A549 (cell line): ENCODE data around the gene KCTD12. TPM values are rescaled to one million over a fixed set of nuclear protein-coding genes. Genes with fewer than 3 reads are reported as not detected.

ENCODE experiments used
- ATAC-seq, 2 experiments: fragments of 200-7000 bp in 1 of 2; fragments of >200 bp in 1 of 2; cut with Nextera tagmentation in 1 of 2; cut with Tn5 transposase in 1 of 2; 3 replicates each; pipeline versions ENCODE4 v1.8.0 to v1.9.1; 2018 to 2020; ENCODE audit warnings: mild to moderate bottlenecking in 1 of 2, moderate library complexity in 1 of 2
- CTCF ChIA-PET: fragments of 300-600 bp; sonication (Branson Sonifier 250); formaldehyde crosslinking; extraction: SDS; loops from one replicate; lab custom pipeline; 2021; ENCODE audit warnings: antibody characterized with exemption, inconsistent platforms; lab: Yijun Ruan, JAX
- POLR2A ChIA-PET: fragments of 350-600 bp; formaldehyde crosslinking; extraction: SDS; loops from one replicate; lab custom pipeline; 2021; ENCODE audit warnings: antibody characterized with exemption, inconsistent platforms; lab: Yijun Ruan, JAX
- DNase-seq, 2 experiments: peaks; one replicate each; pipeline versions ENCODE4 v3.0.0 to v3.0.0-alpha.2; 2011 to 2016; ENCODE audit warnings: low read depth in 1 of 2, low spot score in 1 of 2
- FAIRE-seq: peaks from 2 replicates; lab custom pipeline; 2011; peaks lifted over from hg19 to GRCh38; lab: Jason Lieb, UNC
- H3K27ac ChIP-seq, 2 experiments: fragments of >200 bp; sonication (Bioruptor Twin); formaldehyde crosslinking; 3 replicates each; pipeline ENCODE4 v1.5.1; 2016 to 2017
- H3K4me1 ChIP-seq: fragments of >200 bp; sonication (Bioruptor Twin); formaldehyde crosslinking; 3 replicates; pipeline ENCODE4 v1.6.1; 2016
- H3K4me2 ChIP-seq: fragments of >200 bp; sonication (Bioruptor Twin); formaldehyde crosslinking; 3 replicates; pipeline ENCODE4 v1.6.1; 2016
- H3K4me3 ChIP-seq: fragments of >200 bp; sonication (Bioruptor Twin); formaldehyde crosslinking; 3 replicates; pipeline ENCODE4 v1.5.1; 2016
- H3K9me3 ChIP-seq: fragments of >200 bp; sonication (Bioruptor Twin); formaldehyde crosslinking; 3 replicates; pipeline ENCODE4 v1.6.1; 2016
- CBX2 ChIP-seq: fragments of 200-600 bp; sonication (generic); IDR thresholded peaks from 2 replicates; pipeline ENCODE4 v1.6.1; 2016; ENCODE audit warnings: low read depth, mild to moderate bottlenecking, borderline replicate concordance
- ELK1 ChIP-seq: fragments of 150-350 bp; IDR thresholded peaks from 2 replicates; pipeline ENCODE4 v1.6.1; 2014; ENCODE audit warnings: low read depth, mild to moderate bottlenecking, low read length
- ESRRA ChIP-seq: fragments of 150-350 bp; IDR thresholded peaks from 2 replicates; pipeline ENCODE4 v1.6.1; 2014; ENCODE audit warnings: mild to moderate bottlenecking, low read length, borderline replicate concordance
- FOSB ChIP-seq: fragments of 250-450 bp; sonication (Bioruptor Pico); IDR thresholded peaks from 2 replicates; pipeline ENCODE4 v1.5.0; 2020; ENCODE audit warnings: mild to moderate bottlenecking, moderate library complexity
- FOSL2 ChIP-seq, 2 experiments: fragments of 450-650 bp in 1 of 2; fragments of >200 bp in 1 of 2; sonication (Bioruptor Twin) in 1 of 2; formaldehyde crosslinking; IDR thresholded peaks; 2 replicates each; pipeline versions ENCODE4 v1.5.0 to v1.6.1; 2016 to 2020; ENCODE audit warnings: mild to moderate bottlenecking in 1 of 2, moderate library complexity in 1 of 2
- GATA3 ChIP-seq: IDR thresholded peaks from 2 replicates; pipeline ENCODE4 v1.6.1; 2012; ENCODE audit warnings: borderline replicate concordance
- HDAC2 ChIP-seq: fragments of 200-600 bp; sonication (generic); IDR thresholded peaks from 2 replicates; pipeline ENCODE4 v1.6.1; 2016
- HOXA7 ChIP-seq: fragments of 250-450 bp; sonication (Bioruptor Pico); IDR thresholded peaks from 2 replicates; pipeline ENCODE4 v1.5.0; 2020; ENCODE audit warnings: mild to moderate bottlenecking, moderate library complexity
- HOXB13 ChIP-seq: fragments of 250-450 bp; sonication (Bioruptor Pico); IDR thresholded peaks from 2 replicates; pipeline ENCODE4 v1.5.0; 2020; ENCODE audit warnings: low read depth, mild to moderate bottlenecking, moderate library complexity
- JUNB ChIP-seq: fragments of >200 bp; sonication (Bioruptor Twin); formaldehyde crosslinking; IDR thresholded peaks from 2 replicates; pipeline ENCODE4 v1.6.1; 2016
- KDM1A ChIP-seq: fragments of 200-600 bp; sonication (generic); IDR thresholded peaks from 2 replicates; pipeline ENCODE4 v1.6.1; 2016; ENCODE audit warnings: low read depth, mild to moderate bottlenecking
- KDM5A ChIP-seq: fragments of 200-600 bp; sonication (generic); IDR thresholded peaks from 2 replicates; pipeline ENCODE4 v1.6.1; 2016; ENCODE audit warnings: antibody characterized with exemption, mild to moderate bottlenecking
- MAFK ChIP-seq: fragments of 450-650 bp; IDR thresholded peaks from 2 replicates; pipeline ENCODE4 v1.6.1; 2014; ENCODE audit not compliant: partially characterized antibody
- MYC ChIP-seq: IDR thresholded peaks from 2 replicates; pipeline ENCODE4 v1.6.1; 2012; ENCODE audit warnings: mild to moderate bottlenecking, inconsistent platforms, low read length, improper control_type of control experiment, borderline replicate concordance
- NPAS2 ChIP-seq: fragments of 250-450 bp; sonication (Bioruptor Pico); IDR thresholded peaks from 2 replicates; pipeline ENCODE4 v1.8.0; 2022; ENCODE audit warnings: mild to moderate bottlenecking, moderate library complexity, borderline replicate concordance
- PHF8 ChIP-seq: fragments of 200-600 bp; sonication (generic); IDR thresholded peaks from 2 replicates; pipeline ENCODE4 v1.6.1; 2016; ENCODE audit warnings: low read depth, mild to moderate bottlenecking, antibody characterized with exemption, moderate library complexity, borderline replicate concordance
- POLR2AphosphoS2 ChIP-seq: conservative IDR thresholded peaks from 2 replicates; pipeline ENCODE4 v1.6.1; 2012; ENCODE audit warnings: low read length, improper control_type of control experiment, inconsistent platforms
- RARB ChIP-seq: fragments of 250-450 bp; sonication (Bioruptor Pico); IDR thresholded peaks from 2 replicates; pipeline ENCODE4 v1.8.0; 2021; ENCODE audit warnings: mild to moderate bottlenecking, moderate library complexity
- SMC3 ChIP-seq: fragments of >200 bp; sonication (Bioruptor Twin); formaldehyde crosslinking; IDR thresholded peaks from 3 replicates; pipeline ENCODE4 v1.6.1; 2018; ENCODE audit warnings: inconsistent platforms
- SREBF2 ChIP-seq: fragments of 450-650 bp; IDR thresholded peaks from 2 replicates; pipeline ENCODE4 v1.6.1; 2014; ENCODE audit warnings: mild to moderate bottlenecking, moderate library complexity
- TFCP2L1 ChIP-seq: fragments of 250-450 bp; sonication (Bioruptor Pico); IDR thresholded peaks from 2 replicates; pipeline ENCODE4 v1.5.0; 2021; ENCODE audit warnings: mild to moderate bottlenecking
- TP53 ChIP-seq: fragments of 250-450 bp; sonication (Bioruptor Pico); IDR thresholded peaks from 2 replicates; pipeline ENCODE4 v1.5.0; 2021; ENCODE audit warnings: mild to moderate bottlenecking, moderate library complexity
- WGBS: methylation state at CpG from one replicate; pipeline ENCODE4 v1.1.6; 2017; ENCODE audit errors: missing lambda C conversion rate; 5-methylcytosine and 5-hydroxymethylcytosine counted together
- polyA plus RNA-seq, 4 experiments: library from polyadenylated mRNA; depleted of rRNA in 3 of 4; stranded (reverse); fragments of >200 nt; fragmentation: RNase III in 1 of 4; extraction: RNeasy Plus Mini Kit Qiagen cat#74134 plus additional on column Dnase treatment in 1 of 4; gene quantifications; 2 replicates in 3 of 4; 3 replicates in 1 of 4; pipeline ENCODE4 v1.2.3, GENCODE V29; 2011 to 2017
- TF ChIP-seq, protein P1 (sequence below): IDR thresholded peaks from 2 replicates; pipeline ENCODE4 v1.6.1; 2012
- TF ChIP-seq, protein P2 (sequence below): fragments of >200 bp; sonication (Bioruptor Twin); formaldehyde crosslinking; IDR thresholded peaks from 3 replicates; pipeline ENCODE4 v1.6.1; 2016

KCTD12 gene
- polyA plus RNA-seq, 2 of the 4 experiments (the other 2 are of a cell fraction), result 0.71 to 0.90 TPM

GRCh38 chr13:76884907-76885202, 1.4 kb downstream of the KCTD12 start:
- CTCF ChIA-PET, result interaction anchor here (1.0 to 1.9 kb wide), 7 partner anchors 10 to 1197 kb away, joined by 3 to 7 read pairs (median 4); no protein-coding TSS in a partner anchor
- Histone ChIP-seq H3K4me1 (no peaks in the 10 kb centered on the region), H3K9me3 (no peaks in the 10 kb centered on the region), H3K4me3 (peak overlapping the region; percentile 65; the same call in 2 of the 3 replicates), H3K4me2 (peak overlapping the region; percentile 98), H3K27ac (no peak overlapping the region)
- POLR2A ChIA-PET, result no interaction called here
- DNase-seq (no peak), FAIRE-seq (no peak), ATAC-seq (no peak)
- 45% methylated on average over 4 of the region's 9 CpGs for WGBS
- TF ChIP-seq POLR2AphosphoS2, result no peak
- no peak for TF ChIP-seq MYC
- TF ChIP-seq, protein P1, sequence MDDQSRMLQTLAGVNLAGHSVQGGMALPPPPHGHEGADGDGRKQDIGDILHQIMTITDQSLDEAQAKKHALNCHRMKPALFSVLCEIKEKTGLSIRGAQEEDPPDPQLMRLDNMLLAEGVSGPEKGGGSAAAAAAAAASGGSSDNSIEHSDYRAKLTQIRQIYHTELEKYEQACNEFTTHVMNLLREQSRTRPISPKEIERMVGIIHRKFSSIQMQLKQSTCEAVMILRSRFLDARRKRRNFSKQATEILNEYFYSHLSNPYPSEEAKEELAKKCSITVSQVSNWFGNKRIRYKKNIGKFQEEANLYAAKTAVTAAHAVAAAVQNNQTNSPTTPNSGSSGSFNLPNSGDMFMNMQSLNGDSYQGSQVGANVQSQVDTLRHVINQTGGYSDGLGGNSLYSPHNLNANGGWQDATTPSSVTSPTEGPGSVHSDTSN, result no peak
- no peak for TF ChIP-seq FOSL2 (IDR thresholded peaks at IDR 0.05)
- TF ChIP-seq FOSL2 (CRISPR knock-in tag; IDR thresholded peaks at IDR 0.05), result no peak
- TF ChIP-seq HOXB13 (CRISPR knock-in tag), result no peak
- TF ChIP-seq ESRRA, result no peak

DNA sequence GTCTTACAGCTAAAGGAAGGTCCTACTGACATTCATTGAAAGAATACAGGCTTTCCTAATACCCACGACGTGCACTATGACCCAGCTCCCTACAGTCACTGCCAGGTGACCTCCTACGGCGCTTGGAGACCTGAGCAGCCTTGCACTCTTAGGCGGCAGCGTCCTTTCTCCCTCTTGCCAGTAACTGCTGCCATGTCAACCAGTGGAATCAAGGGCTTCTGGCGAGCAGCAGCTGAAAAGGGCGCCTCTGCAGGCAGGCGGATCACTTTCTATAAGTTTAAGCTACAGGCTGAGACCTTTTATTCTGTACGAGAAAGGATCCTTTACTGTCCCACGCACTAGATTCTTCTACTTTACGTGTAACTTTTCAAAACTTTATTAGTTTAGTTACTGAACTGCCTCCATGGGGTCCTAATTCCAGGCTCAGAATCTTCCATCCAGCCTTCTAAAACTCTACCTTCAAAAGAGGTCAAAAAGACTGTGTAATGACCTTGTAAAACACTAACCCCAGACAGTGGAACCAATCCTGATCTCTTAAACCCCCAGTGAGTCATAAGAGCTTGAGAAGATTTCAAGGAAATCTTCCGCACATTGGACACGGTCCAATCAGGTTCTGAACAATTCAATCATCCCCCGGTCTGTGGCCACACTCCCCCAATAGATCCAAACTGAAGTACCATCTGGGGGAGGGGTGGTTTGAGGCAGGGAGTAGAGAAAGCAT, 1.9 kb downstream of the KCTD12 start:
- ChIA-PET POLR2A (no interaction called here), CTCF (interaction anchor here (1.2 to 1.9 kb wide), 5 partner anchors 11 to 1196 kb away, joined by 3 to 7 read pairs (median 5); no protein-coding TSS in a partner anchor)
- no peaks in the 10 kb centered on the region for H3K4me1 ChIP-seq
- no peak overlapping the region; the same call in 2 of the 3 replicates for H3K4me3 ChIP-seq
- WGBS, result 67% methylated on average over 15 of the region's 15 CpGs
- DNase-seq (no peak), ATAC-seq (no peak), FAIRE-seq (no peak)
- H3K4me2 ChIP-seq, result peak overlapping the region; percentile 98
- TF ChIP-seq PHF8 (no peak), CBX2 (no peak), KDM1A (no peak), SREBF2 (no peak), TP53 (CRISPR knock-in tag) (no peak), HOXA7 (CRISPR knock-in tag) (no peak), RARB (no peak), MAFK (no peak), KDM5A (no peak), NPAS2 (no peak), ELK1 (no peak), TFCP2L1 (CRISPR knock-in tag) (no peak), HDAC2 (no peak), GATA3 (no peak), SMC3 (no peak), FOSB (CRISPR knock-in tag) (no peak), JUNB (no peak), POLR2AphosphoS2 (no peak)
- TF ChIP-seq, protein P1, result no peak
- TF ChIP-seq, protein P2, sequence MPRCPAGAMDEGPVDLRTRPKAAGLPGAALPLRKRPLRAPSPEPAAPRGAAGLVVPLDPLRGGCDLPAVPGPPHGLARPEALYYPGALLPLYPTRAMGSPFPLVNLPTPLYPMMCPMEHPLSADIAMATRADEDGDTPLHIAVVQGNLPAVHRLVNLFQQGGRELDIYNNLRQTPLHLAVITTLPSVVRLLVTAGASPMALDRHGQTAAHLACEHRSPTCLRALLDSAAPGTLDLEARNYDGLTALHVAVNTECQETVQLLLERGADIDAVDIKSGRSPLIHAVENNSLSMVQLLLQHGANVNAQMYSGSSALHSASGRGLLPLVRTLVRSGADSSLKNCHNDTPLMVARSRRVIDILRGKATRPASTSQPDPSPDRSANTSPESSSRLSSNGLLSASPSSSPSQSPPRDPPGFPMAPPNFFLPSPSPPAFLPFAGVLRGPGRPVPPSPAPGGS, result no peak
- no peak overlapping the region for H3K27ac ChIP-seq
- no peaks in the 10 kb centered on the region for H3K9me3 ChIP-seq
